H1 (cell line): Measurements from ENCODE around the gene KPNA6. TPM values are rescaled to one million over a fixed set of nuclear protein-coding genes. Genes with fewer than 3 reads are reported as not detected.

Source experiments
- CTCF ChIA-PET: fragments of 300-600 bp; sonication (Branson Sonifier 250); formaldehyde crosslinking; loops from one replicate; lab custom pipeline; 2021; ENCODE audit not compliant: partially characterized antibody; lab: Charles Lee
- POLR2A ChIA-PET: fragments of 300-600 bp; sonication (Branson Sonifier 250); formaldehyde crosslinking; loops from one replicate; lab custom pipeline; 2021; ENCODE audit warnings: inconsistent platforms; ENCODE audit not compliant: partially characterized antibody; lab: Charles Lee
- DNase-seq, 2 experiments: peaks; one replicate each; pipeline versions ENCODE4 v3.0.0 to v3.0.0-alpha.2; 2010 to 2022; ENCODE audit warnings: low spot score in 2 of 2, low read depth in 1 of 2, mixed read lengths in 1 of 2
- FAIRE-seq: peaks from 2 replicates; lab custom pipeline; 2011; peaks lifted over from hg19 to GRCh38; lab: Jason Lieb, UNC
- H2AFZ ChIP-seq: 2 replicates; pipeline ENCODE4 v1.8.1; 2012; ENCODE audit warnings: low read length, inconsistent platforms
- H2AK5ac ChIP-seq: 2 replicates; pipeline ENCODE4 v1.6.1; 2013; ENCODE audit warnings: low read depth, low read length
- H2BK120ac ChIP-seq: replicated peaks from 2 replicates; pipeline ENCODE3; 2013; ENCODE audit warnings: low read depth, low read length, inconsistent platforms
- H2BK12ac ChIP-seq: 2 replicates; pipeline ENCODE4 v1.6.1; 2013; ENCODE audit warnings: low read depth, low read length
- H2BK15ac ChIP-seq: 2 replicates; pipeline ENCODE4 v1.6.1; 2013; ENCODE audit warnings: low read length
- H2BK20ac ChIP-seq: 2 replicates; pipeline ENCODE4 v1.6.1; 2013; ENCODE audit warnings: low read length
- H2BK5ac ChIP-seq: 2 replicates; pipeline ENCODE4 v1.6.1; 2013; ENCODE audit warnings: low read depth, low read length
- H3K14ac ChIP-seq: 2 replicates; pipeline ENCODE4 v1.6.1; 2013; ENCODE audit warnings: inconsistent platforms; ENCODE audit not compliant: insufficient read length
- H3K18ac ChIP-seq: 2 replicates; pipeline ENCODE4 v1.6.1; 2013; ENCODE audit warnings: low read length; ENCODE audit errors: extremely low read depth
- H3K23ac ChIP-seq: 2 replicates; pipeline ENCODE4 v1.6.1; 2013; ENCODE audit warnings: inconsistent platforms; ENCODE audit not compliant: insufficient read length
- H3K23me2 ChIP-seq: 2 replicates; pipeline ENCODE4 v1.6.1; 2013; ENCODE audit warnings: low read depth, low read length
- H3K27ac ChIP-seq: 2 replicates; pipeline ENCODE4 v1.6.1; 2011; ENCODE audit warnings: low read depth, low read length, inconsistent platforms
- H3K27me3 ChIP-seq, 4 experiments: replicated peaks in 1 of 4; 1 replicate in 1 of 4; 2 replicates in 3 of 4; pipeline versions ENCODE4 v1.6.1 to v1.8.1; 2011 to 2013; ENCODE audit warnings: low read length in 3 of 4, mild to moderate bottlenecking in 3 of 4, inconsistent platforms in 2 of 4, mixed read lengths in 2 of 4, moderate library complexity in 1 of 4; ENCODE audit not compliant: control insufficient read depth in 3 of 4, insufficient read depth in 3 of 4; ENCODE audit errors: extremely low read depth in 1 of 4
- H3K36me3 ChIP-seq, 4 experiments: 2 replicates each; pipeline versions ENCODE4 v1.6.1 to v1.8.1; 2011 to 2013; ENCODE audit warnings: mild to moderate bottlenecking in 4 of 4, low read length in 3 of 4, moderate library complexity in 2 of 4, control low read depth in 1 of 4, inconsistent platforms in 1 of 4; ENCODE audit not compliant: insufficient read depth in 4 of 4, control insufficient read depth in 2 of 4
- H3K4ac ChIP-seq: replicated peaks from 2 replicates; pipeline ENCODE3; 2013; ENCODE audit warnings: low read length, low read depth, mixed read lengths, inconsistent platforms; ENCODE audit not compliant: insufficient read length
- H3K4me1 ChIP-seq, 4 experiments: replicated peaks in 1 of 4; 1 replicate in 1 of 4; 2 replicates in 3 of 4; pipeline versions ENCODE4 v1.6.1 to v1.8.1; 2011 to 2013; ENCODE audit warnings: low read length in 3 of 4, inconsistent platforms in 2 of 4, mixed read lengths in 1 of 4; ENCODE audit not compliant: insufficient read depth in 4 of 4, control insufficient read depth in 3 of 4
- H3K4me2 ChIP-seq, 2 experiments: 2 replicates each; pipeline versions ENCODE4 v1.6.1 to v1.8.1; 2011 to 2013; ENCODE audit warnings: low read depth in 2 of 2, low read length in 2 of 2, control low read depth in 1 of 2, inconsistent platforms in 1 of 2, mild to moderate bottlenecking in 1 of 2; ENCODE audit not compliant: insufficient read depth in 1 of 2
- H3K4me3 ChIP-seq, 4 experiments: fragments of 200-600, 300-600 bp in 1 of 4; sonication (generic), shearing (Covaris generic), sonication (Bioruptor Twin) in 1 of 4; 2 replicates each; pipeline versions ENCODE4 v1.5.1 to v1.8.1; 2011 to 2016; ENCODE audit warnings: low read length in 4 of 4, low read depth in 3 of 4, control low read depth in 2 of 4, inconsistent platforms in 2 of 4, mild to moderate bottlenecking in 2 of 4, mixed read lengths in 1 of 4, moderate library complexity in 1 of 4; ENCODE audit not compliant: insufficient read depth in 2 of 4; ENCODE audit errors: extremely low read depth in 1 of 4
- H3K56ac ChIP-seq: replicated peaks from 2 replicates; pipeline ENCODE3; 2013; ENCODE audit warnings: low read depth, mild to moderate bottlenecking, mixed read lengths, low read length, inconsistent platforms; ENCODE audit not compliant: insufficient read length
- H3K79me1 ChIP-seq: 2 replicates; pipeline ENCODE4 v1.6.1; 2013; ENCODE audit warnings: low read depth, low read length, control low read depth
- H3K79me2 ChIP-seq, 2 experiments: 2 replicates each; pipeline versions ENCODE4 v1.6.1 to v1.8.1; 2012 to 2013; ENCODE audit warnings: low read length in 2 of 2, mild to moderate bottlenecking in 2 of 2, inconsistent platforms in 1 of 2; ENCODE audit not compliant: insufficient read depth in 2 of 2, control insufficient read depth in 1 of 2
- H3K9ac ChIP-seq, 4 experiments: replicated peaks in 1 of 4; 1 replicate in 1 of 4; 2 replicates in 3 of 4; pipeline versions ENCODE4 v1.6.1 to v1.8.1; 2011 to 2013; ENCODE audit warnings: low read depth in 3 of 4, low read length in 3 of 4, control low read depth in 2 of 4, mild to moderate bottlenecking in 2 of 4, moderate library complexity in 2 of 4, inconsistent platforms in 1 of 4; ENCODE audit errors: extremely low read depth in 1 of 4
- H3K9me3 ChIP-seq, 2 experiments: 2 replicates each; pipeline versions ENCODE4 v1.6.1 to v1.8.1; 2012 to 2013; ENCODE audit warnings: mild to moderate bottlenecking in 2 of 2, moderate library complexity in 2 of 2, control low read depth in 1 of 2, inconsistent platforms in 1 of 2, low read depth in 1 of 2, low read length in 1 of 2, mixed read lengths in 1 of 2; ENCODE audit not compliant: insufficient read depth in 2 of 2
- H4K20me1 ChIP-seq, 2 experiments: replicated peaks in 1 of 2; 2 replicates each; pipeline versions ENCODE3 to v1.8.1; 2011 to 2013; ENCODE audit warnings: inconsistent platforms in 2 of 2, low read length in 2 of 2, mild to moderate bottlenecking in 1 of 2; ENCODE audit not compliant: insufficient read depth in 2 of 2, control insufficient read depth in 1 of 2
- H4K5ac ChIP-seq: 2 replicates; pipeline ENCODE4 v1.6.1; 2013; ENCODE audit warnings: low read length, low read depth, mixed read lengths, inconsistent platforms; ENCODE audit not compliant: insufficient read length
- H4K8ac ChIP-seq: 2 replicates; pipeline ENCODE4 v1.8.0; 2013; ENCODE audit warnings: mild to moderate bottlenecking, moderate library complexity, low read length, inconsistent platforms; ENCODE audit not compliant: insufficient read depth; ENCODE audit errors: extremely low read depth
- H4K91ac ChIP-seq: replicated peaks from 2 replicates; pipeline ENCODE3; 2013; ENCODE audit warnings: low read length, mixed read lengths, inconsistent platforms; ENCODE audit not compliant: insufficient read length
- ATF3 ChIP-seq: IDR thresholded peaks from 2 replicates; pipeline ENCODE4 v1.6.1; 2011; ENCODE audit warnings: low read depth, mild to moderate bottlenecking, low read length; ENCODE audit not compliant: insufficient read depth
- CBX8 ChIP-seq: fragments of 300-800, 300-1000 bp; sonication (generic); IDR thresholded peaks from 2 replicates; pipeline ENCODE4 v1.7.1; 2016; ENCODE audit warnings: low read depth, low read length, borderline replicate concordance
- CHD2 ChIP-seq: IDR thresholded peaks from 2 replicates; pipeline ENCODE4 v1.6.1; 2012; ENCODE audit warnings: low read length, improper control_type of control experiment
- EP300 ChIP-seq, 2 experiments: IDR thresholded peaks; 1 replicate in 1 of 2; 2 replicates in 1 of 2; pipeline ENCODE4 v1.6.1; 2011 to 2012; ENCODE audit warnings: low read depth in 2 of 2, low read length in 2 of 2, mild to moderate bottlenecking in 2 of 2, borderline replicate concordance in 1 of 2, inconsistent platforms in 1 of 2, moderate library complexity in 1 of 2
- HDAC6 ChIP-seq: IDR thresholded peaks from one replicate; pipeline ENCODE4 v1.7.1; 2012; ENCODE audit warnings: low read depth, mild to moderate bottlenecking, inconsistent platforms, low read length, moderate library complexity
- POLR2A ChIP-seq, 2 experiments: IDR thresholded peaks; 1 replicate in 1 of 2; 2 replicates in 1 of 2; pipeline ENCODE4 v1.6.1; 2011; ENCODE audit warnings: low read depth in 2 of 2, low read length in 2 of 2, mild to moderate bottlenecking in 2 of 2; ENCODE audit errors: control extremely low read depth in 1 of 2
- RAD21 ChIP-seq, 2 experiments: IDR thresholded peaks in 1 of 2; conservative IDR thresholded peaks in 1 of 2; 2 replicates each; pipeline ENCODE4 v1.6.1; 2011; ENCODE audit warnings: low read depth in 2 of 2, low read length in 2 of 2, improper control_type of control experiment in 1 of 2, inconsistent platforms in 1 of 2, mild to moderate bottlenecking in 1 of 2, moderate library complexity in 1 of 2
- RNF2 ChIP-seq: fragments of 200-900, 300-1000 bp; sonication (generic); IDR thresholded peaks from 2 replicates; pipeline ENCODE4 v1.7.1; 2016; ENCODE audit warnings: borderline replicate concordance, low read depth, mild to moderate bottlenecking, antibody characterized with exemption, low read length; ENCODE audit not compliant: poor library complexity, severe bottlenecking; ENCODE audit errors: missing control alignments
- TAF7 ChIP-seq: optimal IDR thresholded peaks from 2 replicates; pipeline ENCODE3; 2011; ENCODE audit warnings: low read depth, mild to moderate bottlenecking, inconsistent platforms, low read length, moderate library complexity, borderline replicate concordance
- TBP ChIP-seq: IDR thresholded peaks from 2 replicates; pipeline ENCODE4 v1.6.1; 2011; ENCODE audit warnings: low read depth, low read length, improper control_type of control experiment
- WGBS, 2 experiments: shearing (Covaris generic) in 1 of 2; methylation state at CpG; one replicate each; pipeline versions ENCODE4 v1.1.6 to v1.1.7; 2013 to 2015; ENCODE audit warnings: low lambda C conversion rate in 2 of 2, mixed read lengths in 2 of 2, inconsistent platforms in 1 of 2, low coverage in 1 of 2, missing lambda C conversion rate in 1 of 2; ENCODE audit not compliant: insufficient replicate concordance in 2 of 2, insufficient coverage in 1 of 2, insufficient read length in 1 of 2; ENCODE audit errors: extremely low coverage in 1 of 2, missing lambda C conversion rate in 1 of 2; 5-methylcytosine and 5-hydroxymethylcytosine counted together
- polyA plus RNA-seq, 7 experiments: library from polyadenylated mRNA; depleted of rRNA in 3 of 7; stranded (reverse) in 5 of 7; unstranded in 2 of 7; fragments of >200 nt in 5 of 7; fragments of 200-250 nt in 2 of 7; gene quantifications; 1 replicate in 5 of 7; 2 replicates in 1 of 7; 4 replicates in 1 of 7; pipeline versions ENCODE4 v1.2.1 to v1.2.3, GENCODE V29; 2011 to 2013; ENCODE audit warnings: missing spikeins in 2 of 7, mixed read lengths in 2 of 7
- total RNA-seq: library from RNA; stranded (reverse); fragmentation: NEBNext Ultra II Directional; extraction: Animal tissue kit (Norgen Biotek cat#: 25700); gene quantifications from 2 replicates; pipeline ENCODE4 v1.2.1, GENCODE V29; 2021

KPNA6 gene
- total and polyA plus RNA-seq, 2 of the 8 experiments (the other 6 are each of a cell fraction or from before 2014, with no cell fraction given) = 24.2 to 120 TPM

- Histone ChIP-seq H4K20me1 (peaks cover 11 to 12% of the 10 kb centered on the region in 2 experiments), H3K4me2 (no peak overlapping the region), H2BK120ac (no peak overlapping the region), H3K4me1 (peaks cover 9 to 15% (median 11%) of the 10 kb centered on the region in 4 experiments), H3K4ac (no peak overlapping the region), H2AK5ac (no peak overlapping the region), H3K14ac (no peak overlapping the region), H3K9ac (no peak overlapping the region), H3K79me2 (no peaks in the 10 kb centered on the region), H3K9me3 (no peaks in the 10 kb centered on the region), H3K27ac (no peak overlapping the region), H2BK15ac (no peak overlapping the region), H3K79me1 (0 out of 2 replicates have a peak, but pooled peaks cover 3% of the 10 kb centered on the region), H3K23ac (no peak overlapping the region), H2BK20ac (no peak overlapping the region), H4K8ac (no peak overlapping the region), H3K36me3 (peaks cover 48 to 75% (median 65%) of the 10 kb centered on the region in 4 experiments), H3K18ac (no peak overlapping the region), H2BK5ac (no peak overlapping the region), H3K27me3 (no peaks in the 10 kb centered on the region), H2AFZ (no peak overlapping the region), H3K23me2 (peaks cover 2% of the 10 kb centered on the region; the same call in 1 of the 2 replicates), H3K56ac (no peak overlapping the region), H3K4me3 (no peak overlapping the region), H2BK12ac (no peak overlapping the region), H4K91ac (no peak overlapping the region), H4K5ac (no peak overlapping the region)
- FAIRE-seq (no peak), DNase-seq (no peak)
- 90% methylated on average over 6 of the region's 6 CpGs; no CpG with 5 or more reads in 1 of the 2 experiments for WGBS, 2 experiments
- POLR2A ChIA-PET = interaction anchor here (0.9 to 21.3 kb wide), 4 partner anchors 10 to 167 kb away, joined by 3 to 332 read pairs (median 48); partner anchors contain the start of genes DCDC2B, FAM229A, IQCC and TSSK3
- CTCF ChIA-PET = interaction anchor here (0.7 to 1.3 kb wide), 2 partner anchors 86 to 121 kb away, joined by 3 to 4 read pairs; no protein-coding TSS in a partner anchor
- TF ChIP-seq EP300 (IDR thresholded peaks at IDR 0.05; ENCODE audit: borderline replicate concordance in 1 of 2, low read depth in 2 of 2, low read length in 2 of 2) = no peak
- TF ChIP-seq CHD2 = no peak
- no peak for TF ChIP-seq TBP
- no peak for TF ChIP-seq RAD21 (IDR thresholded peaks at IDR 0.05 in 1 of 2, conservative IDR thresholded peaks at IDR 0.05 in 1 of 2; ENCODE audit: low read depth in 2 of 2, low read length in 2 of 2)
- TF ChIP-seq HDAC6 = no peak
- TF ChIP-seq POLR2A (IDR thresholded peaks at IDR 0.05; ENCODE audit: control extremely low read depth in 1 of 2, low read depth in 2 of 2, low read length in 2 of 2) = no peak
- TF ChIP-seq RNF2 = no peak
- no peak for TF ChIP-seq CBX8
- no peak for TF ChIP-seq TAF7
- TF ChIP-seq ATF3 = no peak
Measured at GRCh38 chr1:32194984-32195383, 87.1 kb downstream of the KPNA6 start.
